T-helper 17 cell (primary cell): Measurements from ENCODE around the gene QSOX2. TPM values are rescaled to one million over a fixed set of nuclear protein-coding genes. Genes with fewer than 3 reads are reported as not detected.
A peak's percentile ranks its signal among the peaks of the same experiment; 100 is the strongest.

Experiments
- ATAC-seq: fragments of 150-1000 bp; cut with Tn5 transposase; 2 replicates; pipeline ENCODE4 v1.10.0; 2021; ENCODE audit warnings: mild to moderate bottlenecking, moderate library complexity
- DNase-seq, 3 donors: peaks; one replicate each; pipeline versions ENCODE4 v3.0.0 to v3.0.0-alpha.2; 2020 to 2021
- H3K9me3 ChIP-seq: one replicate; pipeline ENCODE4 v1.7.0; 2013; ENCODE audit warnings: low read length, mild to moderate bottlenecking; ENCODE audit not compliant: control insufficient read depth, poor library complexity, severe bottlenecking
- H3K27ac Mint-ChIP-seq: one replicate; pipeline ENCODE4 v1.8.0; 2022; ENCODE audit warnings: mild to moderate bottlenecking, moderate library complexity, mixed read lengths
- H3K27me3 Mint-ChIP-seq: one replicate; pipeline ENCODE4 v1.8.0; 2022; ENCODE audit warnings: mixed read lengths
- H3K36me3 Mint-ChIP-seq: one replicate; pipeline ENCODE4 v1.8.0; 2022; ENCODE audit warnings: low read depth, mixed read lengths
- H3K4me1 Mint-ChIP-seq: one replicate; pipeline ENCODE4 v1.8.0; 2022; ENCODE audit warnings: mild to moderate bottlenecking, mixed read lengths
- H3K4me3 Mint-ChIP-seq: one replicate; pipeline ENCODE4 v1.8.0; 2022; ENCODE audit warnings: mild to moderate bottlenecking, moderate library complexity, mixed read lengths
- total RNA-seq, 4 donors: library from RNA in 2 of 4; stranded (reverse) in 2 of 4; gene quantifications; one replicate each; pipeline ENCODE4 v1.2.3 and lab custom pipeline; 2022 to 2026

Gene QSOX2
- total RNA-seq, 2 donors from 2014 or later, result 12.6 to 15.5 TPM

DNA sequence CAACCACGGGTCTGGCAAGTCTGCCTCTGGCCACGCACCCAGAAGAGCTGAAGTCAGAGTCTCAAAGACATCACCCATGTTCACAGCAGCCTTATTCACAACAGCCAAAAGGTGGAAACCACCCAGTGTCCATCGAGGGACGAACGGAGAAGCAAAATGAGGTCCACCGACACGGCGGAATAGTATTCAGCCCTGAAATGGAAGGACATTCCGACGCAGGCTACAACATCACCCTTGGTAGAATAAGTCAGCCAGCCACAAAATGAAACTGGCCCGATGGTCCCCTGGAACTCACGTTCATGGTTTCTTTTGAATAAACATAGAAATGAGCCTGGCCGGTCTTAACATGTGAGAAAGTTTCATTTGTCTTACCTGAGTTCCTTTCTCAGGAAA lies 41.4 kb upstream of the QSOX2 start:
- DNase-seq, result no peak
- ATAC-seq, result no peak
- peaks cover 2% of the 10 kb centered on the region for H3K36me3 Mint-ChIP-seq
- H3K9me3 ChIP-seq, result no peaks in the 10 kb centered on the region
- H3K4me3 Mint-ChIP-seq, result no peak overlapping the region
- H3K27ac Mint-ChIP-seq, result no peak overlapping the region
- peaks cover 11% of the 10 kb centered on the region for H3K4me1 Mint-ChIP-seq
- peaks cover 17% of the 10 kb centered on the region for H3K27me3 Mint-ChIP-seq

GRCh38 chr9:136286359-136286986 lies 40.9 kb upstream of the QSOX2 start:
- no peaks in the 10 kb centered on the region for H3K9me3 ChIP-seq
- DNase-seq (no peak), ATAC-seq (no peak)
- Mint-ChIP-seq H3K27ac (no peak overlapping the region), H3K27me3 (peaks cover 17% of the 10 kb centered on the region), H3K36me3 (peaks cover 2% of the 10 kb centered on the region), H3K4me1 (peaks cover 11% of the 10 kb centered on the region), H3K4me3 (no peak overlapping the region)

GRCh38 chr9:136285501-136286358 lies 40.1 kb upstream of the QSOX2 start:
- Mint-ChIP-seq H3K4me1 (peaks cover 11% of the 10 kb centered on the region), H3K4me3 (no peak overlapping the region), H3K27ac (no peak overlapping the region), H3K27me3 (peaks cover 17% of the 10 kb centered on the region), H3K36me3 (peaks cover 2% of the 10 kb centered on the region)
- ATAC-seq, result no peak
- no peak for DNase-seq
- no peaks in the 10 kb centered on the region for H3K9me3 ChIP-seq

DNA sequence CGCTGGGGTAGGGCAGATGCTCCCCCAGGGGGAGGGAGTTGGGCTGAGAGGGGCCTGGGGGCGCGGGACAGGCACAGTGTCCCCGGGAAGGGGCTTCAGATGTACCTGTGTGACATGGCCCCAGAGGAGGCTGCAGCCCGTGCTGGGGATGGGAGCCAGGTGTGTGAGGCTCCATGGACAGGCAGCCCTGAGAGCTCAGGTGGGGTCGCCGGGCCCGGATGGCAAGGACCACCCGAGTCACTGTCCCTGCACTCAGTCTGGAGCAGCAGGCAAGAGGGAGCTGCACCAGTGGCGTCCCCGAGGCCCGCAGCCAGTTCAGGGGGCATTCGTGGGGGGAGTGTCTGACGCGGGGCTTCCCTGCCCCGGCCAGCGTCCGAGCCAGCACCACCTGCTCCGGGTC lies 39.3 kb upstream of the QSOX2 start:
- Mint-ChIP-seq H3K4me3 (no peak overlapping the region), H3K36me3 (peaks cover 2% of the 10 kb centered on the region), H3K27me3 (peaks cover 17% of the 10 kb centered on the region), H3K4me1 (peaks cover 11% of the 10 kb centered on the region), H3K27ac (no peak overlapping the region)
- no peaks in the 10 kb centered on the region for H3K9me3 ChIP-seq
- ATAC-seq (no peak), DNase-seq (no peak)

DNA sequence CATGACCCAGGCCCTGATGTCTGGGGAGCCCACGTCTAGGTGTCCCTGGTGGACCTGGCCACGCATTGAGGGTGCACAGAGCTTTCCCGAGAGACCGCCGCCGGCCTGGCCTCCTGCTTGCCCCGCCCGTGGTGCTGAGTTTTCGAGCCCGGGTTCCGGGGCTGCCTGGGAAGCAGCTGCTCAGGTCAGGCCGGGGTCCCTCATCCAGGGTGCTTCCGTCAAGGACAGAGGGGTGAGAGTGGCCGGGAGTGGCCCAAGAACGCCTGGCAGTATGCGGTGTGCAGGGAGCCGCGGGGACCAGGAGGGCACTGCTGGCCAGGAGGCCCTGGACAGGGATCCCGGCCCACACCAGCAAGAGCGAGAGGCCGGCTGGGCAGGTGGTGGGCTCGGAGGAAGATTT lies 38.7 kb upstream of the QSOX2 start:
- no peak for ATAC-seq
- Mint-ChIP-seq H3K4me1 (peaks cover 11% of the 10 kb centered on the region), H3K27ac (no peak overlapping the region), H3K27me3 (peaks cover 17% of the 10 kb centered on the region), H3K4me3 (no peak overlapping the region), H3K36me3 (peaks cover 2% of the 10 kb centered on the region)
- H3K9me3 ChIP-seq, result no peaks in the 10 kb centered on the region
- no peak for DNase-seq

- DNase-seq (peak; percentile 43 to 67 (median 47)), ATAC-seq (peak; percentile 92)
- Mint-ChIP-seq H3K27ac (peak overlapping the region; percentile 45), H3K4me3 (peak overlapping the region; percentile 71), H3K27me3 (peaks cover 18% of the 10 kb centered on the region), H3K4me1 (peaks cover 11% of the 10 kb centered on the region), H3K36me3 (peaks cover 2% of the 10 kb centered on the region)
- H3K9me3 ChIP-seq, result no peaks in the 10 kb centered on the region
Observed at GRCh38 chr9:136283291-136284235, 38.0 kb upstream of the QSOX2 start.

GRCh38 chr9:136282272-136282861 lies 36.8 kb upstream of the QSOX2 start:
- Mint-ChIP-seq H3K4me1 (peaks cover 11% of the 10 kb centered on the region), H3K27ac (no peak overlapping the region)

GRCh38 chr9:136281421-136282271 lies 36.0 kb upstream of the QSOX2 start:
- Mint-ChIP-seq H3K36me3 (peaks cover 2% of the 10 kb centered on the region), H3K4me3 (peak overlapping the region; percentile 36), H3K4me1 (peaks cover 11% of the 10 kb centered on the region), H3K27ac (no peak overlapping the region), H3K27me3 (peaks cover 21% of the 10 kb centered on the region)
- no peaks in the 10 kb centered on the region for H3K9me3 ChIP-seq
- ATAC-seq (no peak), DNase-seq (no peak)

More at GRCh38 chr9:136282272-136282861, 36.8 kb upstream of the QSOX2 start:
- ATAC-seq (peak; percentile 28), DNase-seq (no peak)
- peaks cover 2% of the 10 kb centered on the region for H3K36me3 Mint-ChIP-seq
- no peaks in the 10 kb centered on the region for H3K9me3 ChIP-seq
- peaks cover 26% of the 10 kb centered on the region for H3K27me3 Mint-ChIP-seq
- peak overlapping the region; percentile 39 for H3K4me3 Mint-ChIP-seq

DNA sequence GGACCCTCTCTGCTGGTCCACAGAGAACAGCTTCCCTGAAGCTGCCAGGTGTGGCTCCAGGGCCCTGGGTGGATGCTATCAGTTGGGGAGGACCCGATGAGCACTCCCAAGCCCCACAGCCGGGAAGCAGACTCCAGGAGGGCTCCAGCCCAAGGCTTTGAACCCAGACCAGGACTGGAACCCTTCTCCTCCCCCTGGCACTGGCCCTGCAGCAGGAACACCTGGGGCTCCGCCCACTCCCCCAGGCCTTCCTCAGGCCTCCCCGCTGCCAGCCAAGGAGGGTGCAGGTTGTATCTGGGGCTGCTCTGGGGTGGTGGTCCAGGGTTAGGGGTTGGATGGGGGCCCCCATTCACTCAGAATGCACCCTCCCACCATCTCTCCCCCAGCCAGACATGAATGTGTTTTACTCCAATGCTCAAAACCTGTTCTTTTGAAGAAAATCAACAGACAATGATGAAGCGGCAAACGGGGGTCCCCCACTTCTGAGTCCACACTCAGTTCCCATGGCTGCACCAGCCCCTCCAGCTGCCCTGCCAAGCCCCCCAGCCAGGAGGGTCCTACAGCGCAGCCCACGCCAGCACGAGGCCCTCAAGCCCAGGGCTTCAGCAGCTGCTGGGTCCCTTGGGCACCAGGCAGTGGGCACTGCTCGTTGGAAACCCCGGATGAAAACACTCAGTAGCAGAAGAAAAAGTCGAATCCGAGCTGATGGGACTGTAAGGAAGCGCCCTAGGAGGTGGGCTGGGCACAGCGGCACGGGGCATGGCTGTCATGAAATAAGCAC lies 35.1 kb upstream of the QSOX2 start:
- peaks cover 2% of the 10 kb centered on the region for H3K36me3 Mint-ChIP-seq
- no peaks in the 10 kb centered on the region for H3K9me3 ChIP-seq
- H3K27me3 Mint-ChIP-seq, result peaks cover 24% of the 10 kb centered on the region
- peaks cover 11% of the 10 kb centered on the region for H3K4me1 Mint-ChIP-seq
- no peak overlapping the region for H3K4me3 Mint-ChIP-seq
- H3K27ac Mint-ChIP-seq, result no peak overlapping the region
- DNase-seq (no peak), ATAC-seq (no peak)

GRCh38 chr9:136279471-136279870 lies 33.9 kb upstream of the QSOX2 start:
- H3K27me3 Mint-ChIP-seq, result peaks cover 29% of the 10 kb centered on the region
- H3K9me3 ChIP-seq, result no peaks in the 10 kb centered on the region
- H3K4me1 Mint-ChIP-seq, result peaks cover 11% of the 10 kb centered on the region
- peaks cover 2% of the 10 kb centered on the region for H3K36me3 Mint-ChIP-seq
- no peak for DNase-seq
- no peak overlapping the region for H3K27ac Mint-ChIP-seq
- ATAC-seq, result no peak
- no peak overlapping the region for H3K4me3 Mint-ChIP-seq

DNA sequence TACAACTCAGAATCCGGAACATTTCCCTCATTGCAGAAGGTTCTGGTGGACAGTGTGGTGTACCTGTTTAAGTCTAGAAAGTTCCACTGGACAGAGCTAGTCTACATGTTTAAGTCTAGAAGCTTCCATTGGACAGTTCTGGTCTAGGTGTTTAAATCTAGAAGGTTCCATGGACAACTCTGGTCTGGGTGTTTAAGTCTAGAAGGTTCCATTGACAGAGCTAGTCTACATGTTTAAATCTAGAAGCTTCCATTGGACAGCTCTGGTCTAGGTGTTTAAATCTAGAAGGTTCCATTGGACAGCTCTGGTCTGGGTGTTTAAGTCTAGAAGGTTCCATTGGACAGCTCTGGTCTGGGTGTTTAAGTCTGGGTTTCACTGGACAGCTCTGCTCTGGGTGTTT lies 33.3 kb upstream of the QSOX2 start:
- Mint-ChIP-seq H3K27me3 (peaks cover 29% of the 10 kb centered on the region), H3K4me3 (no peak overlapping the region), H3K36me3 (peaks cover 2% of the 10 kb centered on the region), H3K4me1 (peaks cover 11% of the 10 kb centered on the region), H3K27ac (no peak overlapping the region)
- H3K9me3 ChIP-seq, result no peaks in the 10 kb centered on the region
- DNase-seq (no peak), ATAC-seq (no peak)
